Non-pigmented ciliary epithelial cell (primary cell): ENCODE results near the gene CGAS.
"Not testable (repeated sequence)": the region's sequence is repeated elsewhere in the genome, so short reads cannot be mapped to it uniquely, and the experiment has no call there.

Experiments
- DNase-seq: peaks from one replicate; pipeline ENCODE4 v3.0.0-alpha.2; 2010; ENCODE audit warnings: low read depth

Gene CGAS

GRCh38 chr6:73394577-73395354 is 57.3 kb downstream of the CGAS start, which contains the start of gene DDX43:
TSS of gene DDX43 (plus strand) at chr6:73394828. CDS start at chr6:73394906, 78 bp downstream.
- DNase-seq, result no peak

DNA sequence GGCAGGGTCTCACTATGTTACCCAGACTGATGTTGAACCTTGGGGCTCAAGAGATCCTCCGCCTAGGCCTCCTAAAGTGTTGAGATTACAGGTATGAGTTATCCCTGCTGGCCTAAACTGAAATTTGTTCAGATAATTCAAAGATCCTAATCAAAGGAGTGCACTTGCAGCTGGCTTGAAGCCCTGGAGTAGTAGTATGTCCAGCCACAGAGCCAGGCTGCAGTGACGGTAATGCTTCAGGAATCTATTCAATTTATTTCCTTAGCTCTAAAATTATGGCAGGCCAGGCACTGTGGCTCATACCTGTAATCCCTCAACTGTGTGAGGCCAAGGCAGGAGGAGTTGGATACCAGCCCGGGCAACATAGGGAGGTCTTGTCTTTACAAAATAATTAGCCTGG is 58.8 kb downstream of the CGAS start:
- no peak for DNase-seq

GRCh38 chr6:73392188-73392587 is 59.9 kb downstream of the CGAS start:
- not testable (repeated sequence) for DNase-seq

DNA sequence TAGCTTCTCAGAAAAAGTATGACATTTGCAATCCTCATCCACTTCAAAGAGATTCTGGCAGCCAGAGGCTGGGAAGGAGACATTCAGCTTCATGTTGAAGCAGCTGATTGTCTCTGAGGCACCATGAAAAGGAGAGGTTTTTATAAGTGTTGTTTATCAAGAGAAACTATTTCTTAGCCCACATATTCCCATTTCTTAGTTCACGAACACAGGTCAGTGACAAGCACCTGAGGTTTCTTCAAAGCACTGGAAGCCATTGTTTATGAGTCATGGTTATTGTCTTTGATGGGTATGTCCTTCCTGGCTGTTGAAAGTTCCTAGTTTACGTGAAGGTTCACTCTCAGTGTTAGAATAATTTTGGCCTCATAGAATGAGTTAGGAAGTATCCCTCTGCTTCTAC is 60.4 kb downstream of the CGAS start:
- no peak for DNase-seq

- no peak for DNase-seq
Observed at GRCh38 chr6:73389854-73390253, 62.2 kb downstream of the CGAS start.

GRCh38 chr6:73388800-73389512 is 63.1 kb downstream of the CGAS start:
- peak; percentile 8 for DNase-seq

DNA sequence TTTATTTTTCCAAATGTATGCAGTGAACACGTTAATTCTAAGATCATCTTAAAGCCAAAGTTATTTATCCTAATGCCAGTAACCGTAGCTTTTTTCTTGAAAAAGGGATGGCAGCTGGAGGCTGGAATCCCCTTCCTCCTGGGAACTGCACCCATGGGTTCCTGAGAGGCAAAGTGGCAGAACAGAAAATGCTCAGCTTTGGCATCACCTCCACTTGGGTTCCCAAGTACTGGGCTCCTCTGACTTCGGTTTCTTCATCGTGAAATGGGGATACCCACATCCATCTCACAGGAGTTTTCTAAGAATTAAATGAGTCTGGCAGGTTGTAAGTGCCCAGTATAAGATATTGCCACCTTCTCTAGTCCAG is 63.7 kb downstream of the CGAS start:
- DNase-seq, result no peak

GRCh38 chr6:73382462-73383113 is 69.5 kb downstream of the CGAS start:
- DNase-seq, result no peak

GRCh38 chr6:73381531-73381930 is 70.6 kb downstream of the CGAS start:
- not testable (repeated sequence) for DNase-seq

DNA sequence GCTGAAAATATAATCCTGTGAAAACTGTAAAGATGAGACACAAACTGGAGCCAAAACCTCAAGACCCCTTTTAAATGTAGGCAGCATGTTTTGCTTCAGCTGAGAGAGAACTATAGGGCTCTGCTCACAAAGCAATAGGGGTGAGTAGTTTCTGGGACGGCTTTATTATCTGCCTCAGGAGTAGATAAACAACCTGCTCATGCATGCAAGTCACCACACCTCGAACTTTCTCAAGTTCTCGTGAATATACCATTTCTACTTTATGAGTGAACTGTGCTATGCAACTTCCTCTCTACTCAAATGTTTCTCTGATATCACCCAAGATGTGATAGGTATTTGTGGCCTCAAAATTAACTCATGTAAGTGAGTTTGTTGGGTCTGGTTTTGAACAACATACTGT is 74.9 kb downstream of the CGAS start:
- DNase-seq, result no peak

GRCh38 chr6:73375216-73375615 is 76.9 kb downstream of the CGAS start:
- DNase-seq, result no peak
